ENCODE data around the gene HEYL.

DNA sequence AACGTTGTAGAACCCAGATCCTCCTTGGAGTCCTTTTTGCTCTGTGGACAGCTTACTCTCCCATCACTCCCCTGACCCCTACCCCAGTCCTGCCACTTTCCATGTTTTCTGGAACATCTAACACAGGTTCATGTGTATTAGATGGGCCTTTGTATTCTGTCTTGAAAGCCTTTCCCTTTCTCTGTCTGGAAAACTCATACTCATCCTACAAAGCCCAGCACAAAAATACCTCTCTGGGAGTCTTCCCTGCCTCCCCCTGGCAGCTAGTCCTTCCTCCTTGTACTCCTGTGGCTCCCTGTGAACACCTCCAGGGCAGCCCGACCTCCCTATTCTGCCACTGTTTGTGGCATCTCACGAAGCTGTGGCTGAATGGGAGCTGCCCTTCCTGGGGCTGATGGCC lies 7.8 kb upstream of the HEYL start:
- TF ChIP-seq CTCF (IDR thresholded peaks at IDR 0.05) (no peak), POLR2A (IDR thresholded peaks at IDR 0.05) (no peak)
